Vagina (tissue), 2 donors: ENCODE results near the gene GPX4.

Source experiments
- CTCF ChIP-seq, 3 experiments: fragments of 450-650 bp in 2 of 3; fragments of 200-600 bp in 1 of 3; sonication (generic) in 1 of 3; IDR thresholded peaks; one replicate each; pipeline ENCODE4 v1.5.1; 2017 to 2019; ENCODE audit warnings: antibody characterized with exemption in 3 of 3, mild to moderate bottlenecking in 2 of 3, moderate library complexity in 2 of 3
- POLR2A ChIP-seq, 2 donors: fragments of 450-650 bp; IDR thresholded peaks; one replicate each; pipeline ENCODE4 v1.6.1; 2017; ENCODE audit warnings: antibody characterized with exemption in 2 of 2, mild to moderate bottlenecking in 2 of 2, moderate library complexity in 2 of 2
- POLR2AphosphoS5 ChIP-seq, 2 donors: sonication (generic); formaldehyde crosslinking; IDR thresholded peaks; one replicate each; pipeline ENCODE4 v1.9.0; 2017; ENCODE audit warnings: antibody characterized with exemption in 2 of 2, mild to moderate bottlenecking in 2 of 2, low read depth in 1 of 2; ENCODE audit not compliant: insufficient read depth in 1 of 2

- TF ChIP-seq CTCF (IDR thresholded peaks at IDR 0.05) (no peak), POLR2AphosphoS5 (IDR thresholded peaks at IDR 0.05; ENCODE audit: insufficient read depth in 1 of 2, low read depth in 1 of 2) (no peak), POLR2A (IDR thresholded peaks at IDR 0.05) (no peak)
Measured at GRCh38 chr19:1153891-1154730, 50.3 kb downstream of the GPX4 start.
